Measurements from ENCODE around the gene ZBTB43. TPM values are rescaled to one million over a fixed set of nuclear protein-coding genes. Genes with fewer than 3 reads are reported as not detected.

Gene ZBTB43
- total RNA-seq (2013; cell fraction: nucleolus; rRNA removed): 22.0 and 22.3 TPM in 2 replicates
- total RNA-seq (2014; rRNA removed): 7.4 and 8.4 TPM in 2 replicates
- total RNA-seq (2014; rRNA removed; fragmentation: Illumina TruSeq; extraction: Trizol): 8.2 and 9.4 TPM in 2 replicates
- total RNA-seq (2021): 12.9 and 16.4 TPM in 2 replicates
- 8.0 TPM for polyA plus RNA-seq (2011; ENCODE audit: low read depth)
- 19.3 and 24.7 TPM in 2 replicates for polyA plus RNA-seq (2011; rRNA removed)
- 6.8 and 10.4 TPM in 2 replicates for polyA plus RNA-seq (2011; cell fraction: cytosol; rRNA removed)
- 5.7 and 7.4 TPM in 2 replicates for polyA plus RNA-seq (2011; cell fraction: nucleus; rRNA removed)
- polyA plus RNA-seq (2012): 7.6 and 10.2 TPM in 2 replicates
- 6.9 and 10.1 TPM in 2 replicates for polyA plus RNA-seq (2014; fragmentation: Illumina TruSeq; extraction: Trizol)
- polyA plus RNA-seq (2014; fragmentation: Nextera tagmentation; extraction: Ambion mirVana): 1 to 10 TPM; 2.4 to 5.3 TPM
- 5.9 and 8.0 TPM in 2 replicates for polyA plus RNA-seq (2014; rRNA removed)
- polyA plus RNA-seq (2016; fragmentation: Nextera tagmentation; extraction: Ambion mirVana): 10 to 100 TPM; 10.2 to 10.5 TPM
- 10.1 and 15.1 TPM in 2 replicates for polyA minus RNA-seq (2011; rRNA and poly(A)+ RNA removed)
- 5.7 and 15.5 TPM in 2 replicates for polyA minus RNA-seq (2011; cell fraction: cytosol; rRNA and poly(A)+ RNA removed)
- polyA minus RNA-seq (2011; cell fraction: nucleus; rRNA and poly(A)+ RNA removed): 3.5 and 5.3 TPM in 2 replicates
- Bru-seq, nascent RNA: percentile 92 among the genes with signal in this experiment
- percentile 91 among the genes with signal in this experiment for BruChase-seq, experiment 1, labeled RNA remaining after a 6-hour chase
- percentile 94 among the genes with signal in this experiment for BruChase-seq, experiment 2, labeled RNA remaining after a 2-hour chase
- long read RNA-seq, experiment 1, full-length matches to known transcripts: 10 of 10 reads
- long read RNA-seq, experiment 1, partial matches to known transcripts: 0 of 10 reads
- long read RNA-seq, experiment 1, other reads (novel, unspliced or antisense): 0 of 10 reads
- long read RNA-seq, experiment 2, full-length matches to known transcripts: 77 of 82 reads
- long read RNA-seq, experiment 2, partial matches to known transcripts: 0 of 82 reads
- long read RNA-seq, experiment 2, other reads (novel, unspliced or antisense): 5 of 82 reads

DNA sequence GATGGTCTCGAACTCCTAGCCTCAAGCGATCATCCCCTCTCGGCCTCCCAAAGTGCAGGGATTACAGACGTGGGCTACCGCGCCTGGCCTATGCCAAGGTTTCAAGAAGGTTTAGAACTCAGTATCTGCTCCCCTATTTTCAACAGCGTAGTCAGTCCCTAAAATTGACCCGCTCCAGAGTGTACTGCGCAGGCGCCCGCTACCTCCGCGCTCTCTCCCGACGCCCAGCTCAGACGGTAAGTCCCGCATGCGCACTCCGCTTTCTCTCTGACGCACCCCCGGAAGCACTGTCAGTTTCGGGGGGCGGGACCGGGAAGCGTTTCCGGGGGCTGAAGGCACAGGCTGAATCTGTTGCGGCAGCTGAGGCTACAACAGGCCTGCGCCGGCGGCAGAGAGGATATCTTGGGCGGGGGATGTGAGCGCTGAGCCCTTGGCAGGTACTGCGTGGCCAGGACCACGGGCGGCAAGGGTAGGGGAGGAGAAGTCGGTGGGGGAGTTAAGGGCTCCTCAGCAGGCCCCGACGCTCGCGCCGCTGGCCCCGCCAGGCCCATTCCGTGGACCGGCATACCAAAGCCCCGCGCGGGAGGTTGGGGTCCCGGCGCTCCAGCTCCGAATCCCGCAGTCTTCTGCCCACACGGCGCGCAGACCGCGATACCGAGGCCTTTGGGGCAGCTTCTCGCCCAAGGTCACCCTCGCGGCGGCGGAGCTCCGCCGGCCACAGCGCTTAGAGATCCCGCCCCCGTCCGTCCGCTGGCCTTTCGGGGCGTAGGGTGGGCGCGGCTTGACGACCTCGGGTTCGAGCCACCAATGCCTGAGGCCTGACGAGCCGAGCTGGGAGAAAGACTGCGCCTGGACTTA is at the start of gene ZBTB43:
Gene ZBTB43 (plus strand): TSS at position 345 of the 858 bp plus-strand sequence. CDS start 27,470 bp downstream, outside the sequence.
- H3K79me2 ChIP-seq (ENCODE audit: control insufficient read depth, insufficient read depth, low read length): peaks cover 46% of the 10 kb centered on the region
- ChIA-PET SMC1A (ENCODE audit: uncharacterized antibody, unreplicated experiment) (interaction anchor here (0.7 to 4.0 kb wide), 10 partner anchors 10 to 133 kb away, joined by 3 to 35 read pairs (median 3); partner anchors contain the start of gene RALGPS1), CTCF (interaction anchor here (0.5 to 2.5 kb wide), 11 partner anchors 17 to 361 kb away, joined by 3 to 10 read pairs (median 4); partner anchors contain the start of gene ZBTB34), POLR2A (interaction anchor here (0.6 to 3.6 kb wide), 10 partner anchors 10 to 85 kb away, joined by 3 to 26 read pairs (median 3); no protein-coding TSS in a partner anchor), RAD21 (ENCODE audit: unreplicated experiment) (interaction anchor here (0.6 to 3.4 kb wide), 13 partner anchors 23 to 181 kb away, joined by 3 to 25 read pairs (median 4); partner anchors contain the start of gene RALGPS1)
- BruUV-seq (replicated peaks): TSS peak; percentile 58
- peak within 1 kb of the TSS; percentile 99 for H2AFZ ChIP-seq (ENCODE audit: control insufficient read depth, low read depth, low read length)
- in situ Hi-C loops (cut with MboI): no loop called here
- H3K4me3 ChIP-seq: peak within 1 kb of the TSS; percentile 82
- no peaks in the 10 kb centered on the region; the same call in 1 of the 2 replicates for H3K4me1 ChIP-seq (ENCODE audit: control insufficient read depth, insufficient read depth, low read length)
- 3% methylated on average over 66 of the region's 79 CpGs for WGBS (ENCODE audit: insufficient coverage, insufficient replicate concordance, low lambda C conversion rate, missing lambda C conversion rate)
- intact Hi-C loops (cut with micrococcal nuclease; ENCODE audit: unreplicated experiment): loop anchor here (2.0 kb wide), 1 partner anchor 34 kb away; no protein-coding TSS in a partner anchor
- FAIRE-seq: peak; percentile 96
- no peaks in the 10 kb centered on the region for H3K9me3 ChIP-seq (replicated peaks; ENCODE audit: control insufficient read depth, insufficient read depth, low read length)
- H3K36me3 ChIP-seq (ENCODE audit: control insufficient read depth in 2 of 2, insufficient read depth in 2 of 2, low read length in 1 of 2): no peaks in the 10 kb centered on the region
- peak within 1 kb of the TSS; percentile 93 for H3K4me2 ChIP-seq (ENCODE audit: control insufficient read depth, insufficient read depth)
- ATAC-seq: peak; percentile 92
- H3K9ac ChIP-seq (ENCODE audit: control insufficient read depth, insufficient read depth, low read length): peak within 1 kb of the TSS; percentile 84
- DNase-seq (ENCODE audit: low read depth, low spot score): peak; percentile 89
- H3K27ac ChIP-seq (ENCODE audit: control insufficient read depth, insufficient read depth): peak within 1 kb of the TSS; percentile 60
- no peaks in the 10 kb centered on the region for H4K20me1 ChIP-seq (ENCODE audit: control insufficient read depth, insufficient read depth)
- H3K27me3 ChIP-seq (replicated peaks in 1 of 2; ENCODE audit: control insufficient read depth in 2 of 2, insufficient read depth in 2 of 2, low read length in 1 of 2): no peaks in the 10 kb centered on the region
- TF ChIP-seq RFX5 (IDR thresholded peaks at IDR 0.05; ENCODE audit: low read depth, low read length) (0 out of 2 replicates have a peak, but pooled peaks have one; percentile 26), ESRRA (IDR thresholded peaks at IDR 0.05; ENCODE audit: low read length) (no peak), MTA3 (IDR thresholded peaks at IDR 0.05; ENCODE audit: borderline replicate concordance, low read length) (no peak), EP300 (IDR thresholded peaks at IDR 0.05; ENCODE audit: borderline replicate concordance in 1 of 2, control insufficient read depth in 1 of 2, low read depth in 2 of 2, low read length in 2 of 2) (no peak), ZBTB4 (CRISPR knock-in tag; IDR thresholded peaks at IDR 0.05) (no peak), KDM1A (IDR thresholded peaks at IDR 0.05; ENCODE audit: borderline replicate concordance) (no peak), PAX8 (IDR thresholded peaks at IDR 0.05) (no peak), BRCA1 (IDR thresholded peaks at IDR 0.05; ENCODE audit: low read depth, low read length) (no peak), RCOR1 (conservative IDR thresholded peaks at IDR 0.05; ENCODE audit: low read depth, low read length) (0 out of 2 replicates have a peak, but pooled peaks have one; percentile 18), STAT1 (conservative IDR thresholded peaks at IDR 0.05) (no peak), NR2C2 (IDR thresholded peaks at IDR 0.05; ENCODE audit: borderline replicate concordance, control insufficient read depth, insufficient read length, low read depth) (no peak)
- TF ChIP-seq, protein P1, sequence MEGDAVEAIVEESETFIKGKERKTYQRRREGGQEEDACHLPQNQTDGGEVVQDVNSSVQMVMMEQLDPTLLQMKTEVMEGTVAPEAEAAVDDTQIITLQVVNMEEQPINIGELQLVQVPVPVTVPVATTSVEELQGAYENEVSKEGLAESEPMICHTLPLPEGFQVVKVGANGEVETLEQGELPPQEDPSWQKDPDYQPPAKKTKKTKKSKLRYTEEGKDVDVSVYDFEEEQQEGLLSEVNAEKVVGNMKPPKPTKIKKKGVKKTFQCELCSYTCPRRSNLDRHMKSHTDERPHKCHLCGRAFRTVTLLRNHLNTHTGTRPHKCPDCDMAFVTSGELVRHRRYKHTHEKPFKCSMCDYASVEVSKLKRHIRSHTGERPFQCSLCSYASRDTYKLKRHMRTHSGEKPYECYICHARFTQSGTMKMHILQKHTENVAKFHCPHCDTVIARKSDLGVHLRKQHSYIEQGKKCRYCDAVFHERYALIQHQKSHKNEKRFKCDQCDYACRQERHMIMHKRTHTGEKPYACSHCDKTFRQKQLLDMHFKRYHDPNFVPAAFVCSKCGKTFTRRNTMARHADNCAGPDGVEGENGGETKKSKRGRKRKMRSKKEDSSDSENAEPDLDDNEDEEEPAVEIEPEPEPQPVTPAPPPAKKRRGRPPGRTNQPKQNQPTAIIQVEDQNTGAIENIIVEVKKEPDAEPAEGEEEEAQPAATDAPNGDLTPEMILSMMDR (IDR thresholded peaks at IDR 0.05 in 2 of 3, conservative IDR thresholded peaks at IDR 0.05 in 1 of 3; ENCODE audit: control insufficient read depth in 2 of 3, extremely low read depth in 1 of 3, insufficient read depth in 1 of 3, low read depth in 3 of 3, low read length in 3 of 3): no peak
